SU-DHL-6 (cell line): Measurements from ENCODE around the gene ZNF212.

Experiments
- H2AFZ ChIP-seq: fragments of 200-600 bp; sonication (generic); 2 replicates; pipeline ENCODE4 v1.6.1; 2014; ENCODE audit warnings: low read depth, mild to moderate bottlenecking, moderate library complexity, mixed read lengths, antibody characterized with exemption, low read length; ENCODE audit not compliant: severe bottlenecking
- H3F3A ChIP-seq: fragments of 200-600 bp; shearing (Covaris generic); 2 replicates; pipeline ENCODE4 v1.6.0; 2016; ENCODE audit warnings: antibody characterized with exemption, mild to moderate bottlenecking; ENCODE audit not compliant: insufficient read depth
- H3K27ac ChIP-seq: fragments of 200-600 bp; sonication (generic); 2 replicates; pipeline ENCODE4 v1.5.1; 2016; ENCODE audit warnings: low read depth, mild to moderate bottlenecking, low read length, moderate library complexity, mixed read lengths
- H3K27me3 ChIP-seq: fragments of 200-600 bp; sonication (generic), shearing (Covaris generic); 2 replicates; pipeline ENCODE4 v1.6.0; 2014; ENCODE audit warnings: mild to moderate bottlenecking, low read length
- H3K36me3 ChIP-seq: fragments of 200-600 bp; sonication (generic); 2 replicates; pipeline ENCODE4 v1.6.1; 2014; ENCODE audit warnings: mild to moderate bottlenecking, low read length, mixed read lengths
- H3K4me2 ChIP-seq: fragments of 300-600, 200-600 bp; shearing (Covaris generic), sonication (generic); 2 replicates; pipeline ENCODE4 v1.6.0; 2014; ENCODE audit warnings: low read length, low read depth, mild to moderate bottlenecking; ENCODE audit not compliant: poor library complexity, severe bottlenecking
- H3K4me3 ChIP-seq: fragments of 200-600 bp; sonication (generic); 2 replicates; pipeline ENCODE4 v1.5.1; 2014; ENCODE audit warnings: antibody characterized with exemption, low read length, mild to moderate bottlenecking, mixed read lengths; ENCODE audit not compliant: insufficient read depth, poor library complexity, severe bottlenecking
- H3K79me2 ChIP-seq: fragments of 200-600 bp; sonication (generic); 2 replicates; pipeline ENCODE4 v1.6.1; 2014; ENCODE audit warnings: mild to moderate bottlenecking, low read length, moderate library complexity; ENCODE audit not compliant: insufficient read depth
- H3K9ac ChIP-seq: fragments of 200-600 bp; sonication (generic); 2 replicates; pipeline ENCODE4 v1.7.0; 2014; ENCODE audit warnings: mild to moderate bottlenecking, low read length
- H3K9me2 ChIP-seq: fragments of 200-600 bp; sonication (generic); replicated peaks from 2 replicates; pipeline ENCODE4 v1.6.1; 2014; ENCODE audit warnings: low read length; ENCODE audit not compliant: insufficient read depth
- H3K9me3 ChIP-seq: fragments of 200-600 bp; sonication (generic); 2 replicates; pipeline ENCODE4 v1.6.1; 2014; ENCODE audit warnings: low read length, mixed read lengths; ENCODE audit not compliant: insufficient read depth
- H4K20me1 ChIP-seq: fragments of 200-600 bp; sonication (generic); 2 replicates; pipeline ENCODE4 v1.6.1; 2014; ENCODE audit warnings: low read depth, mild to moderate bottlenecking, antibody characterized with exemption, low read length, moderate library complexity, mixed read lengths
- EZH2phosphoT487 ChIP-seq: fragments of 200-600 bp; sonication (generic), shearing (Covaris generic); conservative IDR thresholded peaks from 2 replicates; pipeline ENCODE4 v1.6.1; 2018; ENCODE audit warnings: mild to moderate bottlenecking, antibody characterized with exemption, low read length, moderate library complexity, mixed read lengths
- TF ChIP-seq, protein P1 (sequence below): fragments of 200-600 bp; sonication (generic); IDR thresholded peaks from one replicate; pipeline ENCODE4 v1.5.1; 2017; ENCODE audit warnings: antibody characterized with exemption, mild to moderate bottlenecking, low read length, moderate library complexity; ENCODE audit not compliant: insufficient read depth, poor library complexity, severe bottlenecking

The ZNF212 gene

DNA sequence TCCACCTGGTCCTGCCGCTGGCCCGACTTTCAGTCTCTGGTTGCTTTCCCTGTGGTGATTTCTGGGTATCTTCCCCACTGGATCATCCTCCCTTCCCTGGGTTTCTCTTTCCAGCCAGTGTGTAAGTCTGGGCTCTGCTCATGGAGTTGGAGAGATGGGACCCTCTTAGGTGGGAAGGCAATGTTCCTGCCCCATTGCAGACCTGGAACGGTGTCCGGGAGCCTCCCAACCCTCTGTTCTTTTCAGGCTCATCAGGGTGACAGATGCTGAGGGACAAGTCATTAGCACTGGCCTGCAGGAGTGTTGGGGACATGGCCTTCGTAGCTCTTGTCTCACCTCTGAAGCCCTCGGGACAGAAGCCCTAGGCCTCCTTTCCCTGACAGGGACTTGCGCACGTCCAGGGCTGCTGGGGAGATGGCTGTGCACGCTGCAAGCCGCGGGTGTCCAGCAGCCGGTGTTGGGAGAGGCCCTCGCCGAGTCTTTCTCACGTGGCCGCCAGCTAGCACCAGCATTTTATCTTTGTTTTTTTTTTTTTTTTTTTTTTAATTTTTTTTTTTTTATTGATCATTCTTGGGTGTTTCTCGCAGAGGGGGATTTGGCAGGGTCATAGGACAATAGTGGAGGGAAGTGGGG, 39.8 kb downstream of the ZNF212 start:
- Histone ChIP-seq H3K27ac (no peak overlapping the region), H4K20me1 (no peaks in the 10 kb centered on the region), H3K27me3 (no peaks in the 10 kb centered on the region), H2AFZ (no peak overlapping the region), H3K79me2 (no peaks in the 10 kb centered on the region), H3K4me2 (no peak overlapping the region), H3K9me2 (no peaks in the 10 kb centered on the region), H3K36me3 (no peaks in the 10 kb centered on the region), H3K9ac (no peak overlapping the region), H3F3A (no peaks in the 10 kb centered on the region), H3K9me3 (no peaks in the 10 kb centered on the region), H3K4me3 (no peak overlapping the region)
- TF ChIP-seq, protein P1, sequence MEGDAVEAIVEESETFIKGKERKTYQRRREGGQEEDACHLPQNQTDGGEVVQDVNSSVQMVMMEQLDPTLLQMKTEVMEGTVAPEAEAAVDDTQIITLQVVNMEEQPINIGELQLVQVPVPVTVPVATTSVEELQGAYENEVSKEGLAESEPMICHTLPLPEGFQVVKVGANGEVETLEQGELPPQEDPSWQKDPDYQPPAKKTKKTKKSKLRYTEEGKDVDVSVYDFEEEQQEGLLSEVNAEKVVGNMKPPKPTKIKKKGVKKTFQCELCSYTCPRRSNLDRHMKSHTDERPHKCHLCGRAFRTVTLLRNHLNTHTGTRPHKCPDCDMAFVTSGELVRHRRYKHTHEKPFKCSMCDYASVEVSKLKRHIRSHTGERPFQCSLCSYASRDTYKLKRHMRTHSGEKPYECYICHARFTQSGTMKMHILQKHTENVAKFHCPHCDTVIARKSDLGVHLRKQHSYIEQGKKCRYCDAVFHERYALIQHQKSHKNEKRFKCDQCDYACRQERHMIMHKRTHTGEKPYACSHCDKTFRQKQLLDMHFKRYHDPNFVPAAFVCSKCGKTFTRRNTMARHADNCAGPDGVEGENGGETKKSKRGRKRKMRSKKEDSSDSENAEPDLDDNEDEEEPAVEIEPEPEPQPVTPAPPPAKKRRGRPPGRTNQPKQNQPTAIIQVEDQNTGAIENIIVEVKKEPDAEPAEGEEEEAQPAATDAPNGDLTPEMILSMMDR = no peak
- no peak for TF ChIP-seq EZH2phosphoT487

DNA sequence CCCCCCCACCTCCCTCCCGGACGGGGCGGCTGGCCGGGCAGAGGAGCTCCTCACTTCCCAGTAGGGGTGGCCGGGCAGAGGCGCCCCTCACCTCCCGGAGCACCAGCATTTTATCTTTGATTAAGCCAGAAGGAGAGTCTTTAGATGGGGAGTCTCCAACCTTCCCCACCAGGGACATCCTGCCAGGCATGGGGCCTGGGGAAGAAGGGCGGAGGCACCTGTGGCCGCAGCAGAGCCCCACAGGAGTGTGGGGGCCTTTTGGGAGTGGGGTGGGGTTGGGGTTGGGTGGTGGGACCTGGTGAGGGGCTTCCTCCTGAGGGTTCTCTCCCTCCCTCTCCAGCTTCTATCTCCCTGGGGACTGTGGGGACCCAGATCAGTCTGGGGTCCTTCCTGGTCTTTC, 40.7 kb downstream of the ZNF212 start:
- TF ChIP-seq, protein P1 = no peak
- no peak for TF ChIP-seq EZH2phosphoT487
- H3K9me3 ChIP-seq = no peaks in the 10 kb centered on the region
- no peak overlapping the region for H3K4me2 ChIP-seq
- no peaks in the 10 kb centered on the region for H3K9me2 ChIP-seq
- no peaks in the 10 kb centered on the region for H3K27me3 ChIP-seq
- no peaks in the 10 kb centered on the region for H3K79me2 ChIP-seq
- no peak overlapping the region for H3K27ac ChIP-seq
- no peak overlapping the region for H3K9ac ChIP-seq
- H3K36me3 ChIP-seq = no peaks in the 10 kb centered on the region
- no peaks in the 10 kb centered on the region for H4K20me1 ChIP-seq
- no peak overlapping the region for H3K4me3 ChIP-seq
- H3F3A ChIP-seq = no peaks in the 10 kb centered on the region
- no peak overlapping the region for H2AFZ ChIP-seq

DNA sequence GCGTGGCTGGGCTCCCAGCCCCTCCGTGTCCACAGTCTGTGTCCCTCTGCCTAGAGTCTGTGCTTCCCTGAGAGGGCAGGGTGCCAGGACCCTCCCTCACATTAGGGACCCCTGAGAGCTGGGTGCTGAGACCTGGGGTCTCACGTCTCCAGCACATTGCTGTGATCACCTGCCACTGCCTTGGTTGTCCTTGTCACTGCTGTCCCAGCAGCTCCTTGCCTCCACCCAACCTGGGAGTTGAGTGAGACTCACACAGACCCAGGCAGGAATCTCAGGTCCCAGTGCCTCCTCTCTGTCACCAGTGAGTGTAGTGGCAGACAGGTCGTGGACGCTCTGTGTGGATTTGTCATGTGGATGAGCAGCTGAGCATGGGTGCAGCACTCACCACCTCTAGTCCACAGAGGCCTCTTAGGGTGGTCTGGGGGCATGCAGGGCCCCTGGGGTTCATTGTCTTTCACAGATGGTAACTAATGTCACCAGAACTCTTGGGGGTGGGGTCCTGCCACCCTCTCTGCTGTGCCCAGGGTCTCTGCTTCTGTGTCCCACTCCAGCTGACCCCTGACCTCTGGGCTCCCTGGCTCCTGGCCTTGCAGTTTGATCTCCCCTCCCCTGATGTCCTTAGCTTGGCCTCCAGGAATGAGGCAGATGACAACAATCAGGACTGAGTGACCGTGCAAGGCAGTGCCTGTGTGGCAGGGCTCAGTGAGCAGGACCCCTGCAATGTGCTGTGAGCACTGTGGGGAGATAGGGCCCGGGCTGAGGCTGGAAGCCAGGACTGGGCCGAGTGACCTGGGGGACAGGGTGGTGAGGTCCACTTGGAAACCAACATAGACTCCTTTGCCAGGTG, 41.4 kb downstream of the ZNF212 start:
- Histone ChIP-seq H3K4me3 (no peak overlapping the region), H3K27ac (no peak overlapping the region)

More for the DNA sequence above, 41.4 kb downstream of the ZNF212 start:
- H3K9ac ChIP-seq = no peak overlapping the region
- no peak overlapping the region for H3K4me2 ChIP-seq
- H3K79me2 ChIP-seq = no peaks in the 10 kb centered on the region
- no peaks in the 10 kb centered on the region for H4K20me1 ChIP-seq
- H3K9me3 ChIP-seq = no peaks in the 10 kb centered on the region
- H3K9me2 ChIP-seq = no peaks in the 10 kb centered on the region
- no peak overlapping the region for H2AFZ ChIP-seq
- H3K27me3 ChIP-seq = no peaks in the 10 kb centered on the region
- TF ChIP-seq EZH2phosphoT487 = no peak
- TF ChIP-seq, protein P1 = no peak
- no peaks in the 10 kb centered on the region for H3F3A ChIP-seq
- no peaks in the 10 kb centered on the region for H3K36me3 ChIP-seq
